HG02759 (cell line): ENCODE measurements around the gene TMEM120B.
"Not testable (repeated sequence)": the region's sequence is repeated elsewhere in the genome, so short reads cannot be mapped to it uniquely, and the experiment has no call there.

Experiments
- ATAC-seq: cut with Tn5 transposase; IDR thresholded peaks from one replicate; pipeline ENCODE4 v1.9.1; 2021; ENCODE audit warnings: mild to moderate bottlenecking, moderate library complexity; ENCODE audit not compliant: unreplicated experiment

TMEM120B gene

GRCh38 chr12:121738340-121738858 lies 25.8 kb downstream of the TMEM120B start:
- no peak for ATAC-seq

GRCh38 chr12:121740847-121741246 lies 28.3 kb downstream of the TMEM120B start:
- ATAC-seq: no peak

- ATAC-seq: no peak
Observed at GRCh38 chr12:121741743-121742142, 29.2 kb downstream of the TMEM120B start.

GRCh38 chr12:121745545-121745944 lies 33.0 kb downstream of the TMEM120B start:
- not testable (repeated sequence) for ATAC-seq

- ATAC-seq: no peak
Observed at GRCh38 chr12:121748218-121748570, 35.6 kb downstream of the TMEM120B start.

- ATAC-seq: no peak
Observed at GRCh38 chr12:121748571-121749265, 36.2 kb downstream of the TMEM120B start.

GRCh38 chr12:121749267-121749666 lies 36.7 kb downstream of the TMEM120B start:
- no peak for ATAC-seq

GRCh38 chr12:121750507-121750955 lies 38.0 kb downstream of the TMEM120B start:
- no peak for ATAC-seq

GRCh38 chr12:121751034-121751433 lies 38.5 kb downstream of the TMEM120B start:
- no peak for ATAC-seq

GRCh38 chr12:121751749-121752351 lies 39.3 kb downstream of the TMEM120B start:
- ATAC-seq: no peak

- no peak for ATAC-seq
Observed at GRCh38 chr12:121753844-121754264, 41.3 kb downstream of the TMEM120B start.

GRCh38 chr12:121754836-121755235 lies 42.3 kb downstream of the TMEM120B start:
- no peak for ATAC-seq

- ATAC-seq: no peak
Observed at GRCh38 chr12:121755591-121755990, 43.0 kb downstream of the TMEM120B start.

GRCh38 chr12:121758536-121758935 lies 46.0 kb downstream of the TMEM120B start:
- ATAC-seq: not testable (repeated sequence)

GRCh38 chr12:121762269-121762668 lies 49.7 kb downstream of the TMEM120B start:
- no peak for ATAC-seq

GRCh38 chr12:121764808-121765207 lies 52.3 kb downstream of the TMEM120B start:
- no peak for ATAC-seq

- ATAC-seq: no peak
Observed at GRCh38 chr12:121765573-121765972, 53.0 kb downstream of the TMEM120B start.

- ATAC-seq: no peak
Observed at GRCh38 chr12:121766290-121767039, 53.9 kb downstream of the TMEM120B start.

- ATAC-seq: no peak
Observed at GRCh38 chr12:121767525-121768016, 55.0 kb downstream of the TMEM120B start.

- no peak for ATAC-seq
Observed at GRCh38 chr12:121769297-121769830, 56.8 kb downstream of the TMEM120B start.

- no peak for ATAC-seq
Observed at GRCh38 chr12:121769831-121770301, 57.3 kb downstream of the TMEM120B start.
